Endothelial cell of umbilical vein (primary cell): Measurements from ENCODE around the gene INPP5J. TPM values are rescaled to one million over a fixed set of nuclear protein-coding genes. Genes with fewer than 3 reads are reported as not detected.

Source experiments
- BruUV-seq: library from RNA; stranded (reverse); fragments of 400-500 nt; replicated peaks from 2 replicates; lab custom pipeline; 2021; lab: Mats Ljungman, UMichigan
- CTCF ChIA-PET: fragments of 300-600, 350-600 bp; sonication (Branson Sonifier 250); formaldehyde crosslinking; loops from one replicate; lab custom pipeline; 2021; ENCODE audit warnings: antibody characterized with exemption, inconsistent platforms; lab: Charles Lee
- POLR2A ChIA-PET: fragments of 300-600, 350-600 bp; sonication (Branson Sonifier 250); formaldehyde crosslinking; loops from one replicate; lab custom pipeline; 2021; ENCODE audit warnings: antibody characterized with exemption, inconsistent platforms; lab: Charles Lee
- DNase-seq: peaks from one replicate; pipeline ENCODE4 v3.0.0-alpha.2; 2011; ENCODE audit warnings: low read depth, low spot score
- FAIRE-seq: peaks from 2 replicates; lab custom pipeline; 2011; peaks lifted over from hg19 to GRCh38; lab: Jason Lieb, UNC
- H2AFZ ChIP-seq: 2 replicates; pipeline ENCODE4 v1.6.0; 2012; ENCODE audit warnings: low read depth, low read length, control low read depth, inconsistent platforms
- H3K27ac ChIP-seq: 2 replicates; pipeline ENCODE4 v1.5.1; 2011; ENCODE audit warnings: low read depth, mild to moderate bottlenecking, control low read depth, low read length, moderate library complexity; ENCODE audit not compliant: insufficient read depth
- H3K27me3 ChIP-seq, 2 experiments: 2 replicates each; pipeline versions ENCODE4 v1.6.0 to v1.6.1; 2011; ENCODE audit warnings: low read length in 2 of 2, mixed read lengths in 1 of 2; ENCODE audit not compliant: control insufficient read depth in 2 of 2, insufficient read depth in 2 of 2
- H3K36me3 ChIP-seq, 2 experiments: 2 replicates in 1 of 2; 3 replicates in 1 of 2; pipeline ENCODE4 v1.5.1; 2011; ENCODE audit warnings: low read length in 2 of 2, mild to moderate bottlenecking in 1 of 2, moderate library complexity in 1 of 2; ENCODE audit not compliant: control insufficient read depth in 2 of 2, insufficient read depth in 2 of 2; ENCODE audit errors: extremely low read depth in 1 of 2
- H3K4me1 ChIP-seq: 3 replicates; pipeline ENCODE4 v1.5.1; 2011; ENCODE audit warnings: mild to moderate bottlenecking, low read length; ENCODE audit not compliant: control insufficient read depth, insufficient read depth; ENCODE audit errors: extremely low read depth
- H3K4me2 ChIP-seq: 2 replicates; pipeline ENCODE4 v1.6.1; 2011; ENCODE audit warnings: low read length, control low read depth, mixed read lengths; ENCODE audit not compliant: insufficient read depth
- H3K4me3 ChIP-seq, 3 experiments: fragments of 200-600 bp in 1 of 3; sonication (generic), shearing (Covaris generic) in 1 of 3; replicated peaks in 1 of 3; 2 replicates each; pipeline ENCODE4 v1.5.1; 2011 to 2016; ENCODE audit warnings: control low read depth in 3 of 3, low read length in 3 of 3, mild to moderate bottlenecking in 2 of 3, inconsistent platforms in 1 of 3, low read depth in 1 of 3, moderate library complexity in 1 of 3; ENCODE audit not compliant: insufficient read depth in 1 of 3
- H3K79me2 ChIP-seq: 2 replicates; pipeline ENCODE4 v1.6.0; 2012; ENCODE audit warnings: low read length, inconsistent platforms; ENCODE audit not compliant: control insufficient read depth, insufficient read depth
- H3K9ac ChIP-seq: replicated peaks from 2 replicates; pipeline ENCODE3; 2011; ENCODE audit warnings: low read length, control low read depth; ENCODE audit not compliant: insufficient read depth; ENCODE audit errors: extremely low read depth
- H3K9me1 ChIP-seq: replicated peaks from 3 replicates; pipeline ENCODE4 v1.6.0; 2011; ENCODE audit warnings: mild to moderate bottlenecking, low read length; ENCODE audit not compliant: control insufficient read depth, insufficient read depth; ENCODE audit errors: extremely low read depth
- H3K9me3 ChIP-seq: replicated peaks from 2 replicates; pipeline ENCODE4 v1.5.1; 2012; ENCODE audit warnings: low read length, inconsistent platforms; ENCODE audit not compliant: control insufficient read depth, insufficient read depth
- H4K20me1 ChIP-seq: replicated peaks from 2 replicates; pipeline ENCODE3; 2011; ENCODE audit warnings: mild to moderate bottlenecking, low read length; ENCODE audit not compliant: control insufficient read depth, insufficient read depth; ENCODE audit errors: extremely low read depth
- EZH2 ChIP-seq: IDR thresholded peaks from 2 replicates; pipeline ENCODE4 v1.6.1; 2012; ENCODE audit warnings: borderline replicate concordance, low read depth, mild to moderate bottlenecking, moderate library complexity, low read length, inconsistent platforms; ENCODE audit not compliant: severe bottlenecking
- FOS ChIP-seq: IDR thresholded peaks from 2 replicates; pipeline ENCODE4 v1.6.1; 2011; ENCODE audit warnings: mild to moderate bottlenecking, low read length, moderate library complexity, borderline replicate concordance; ENCODE audit not compliant: insufficient read depth
- GATA2 ChIP-seq: IDR thresholded peaks from 2 replicates; pipeline ENCODE4 v1.7.0; 2011; ENCODE audit warnings: low read depth, mild to moderate bottlenecking, moderate library complexity, mixed read lengths, low read length; ENCODE audit not compliant: insufficient read length, insufficient read depth
- JUN ChIP-seq: IDR thresholded peaks from 2 replicates; pipeline ENCODE4 v1.6.1; 2011; ENCODE audit warnings: borderline replicate concordance, low read depth; ENCODE audit not compliant: insufficient read length, insufficient read depth
- MYC ChIP-seq: IDR thresholded peaks from one replicate; pipeline ENCODE4 v1.6.1; 2011; ENCODE audit warnings: mild to moderate bottlenecking, low read depth, low read length
- POLR2A ChIP-seq: IDR thresholded peaks from 2 replicates; pipeline ENCODE4 v1.6.1; 2012; ENCODE audit warnings: low read depth, mild to moderate bottlenecking, control low read depth, low read length
- POLR2AphosphoS5 ChIP-seq: IDR thresholded peaks from 2 replicates; pipeline ENCODE4 v1.6.1; 2012; ENCODE audit warnings: low read depth, mild to moderate bottlenecking, control low read depth, low read length, moderate library complexity; ENCODE audit not compliant: insufficient read depth
- dilution Hi-C: fragments of 300-500 bp; cut with MboI; formaldehyde crosslinking; loops from one replicate; pipeline ENCODE4 v1.15.0; 2019; ENCODE audit warnings: low sequenced_read_pairs; ENCODE audit not compliant: extremely low pct_ligation_motif_present
- intact Hi-C: fragments of 100-400 bp; cut with micrococcal nuclease; formaldehyde crosslinking; loops from one replicate; pipeline ENCODE4 v1.10.0; 2022
- polyA plus RNA-seq, 4 experiments: library from polyadenylated mRNA; depleted of rRNA in 3 of 4; stranded (reverse) in 3 of 4; unstranded in 1 of 4; fragments of >200 nt; gene quantifications; 2 replicates each; pipeline versions ENCODE4 v1.2.1 to v1.2.3, GENCODE V29; 2011 to 2012; ENCODE audit warnings: missing spikeins in 1 of 4
- total RNA-seq: library from RNA; stranded (reverse); gene quantifications from 2 replicates; pipeline ENCODE4 v1.2.3, GENCODE V29; 2021
- TF ChIP-seq, protein P1 (sequence below), 2 donors: IDR thresholded peaks; 1 replicate in 1 of 2; 2 replicates in 1 of 2; pipeline ENCODE4 v1.5.1; 2011; ENCODE audit warnings: low read length in 2 of 2, mild to moderate bottlenecking in 2 of 2, moderate library complexity in 2 of 2, control low read depth in 1 of 2, inconsistent platforms in 1 of 2, low read depth in 1 of 2; ENCODE audit not compliant: insufficient read depth in 1 of 2; ENCODE audit errors: extremely low read depth in 1 of 2
- TF ChIP-seq, protein P2 (sequence below): IDR thresholded peaks from 2 replicates; pipeline ENCODE4 v1.6.1; 2011; ENCODE audit not compliant: insufficient read depth, insufficient read length

The INPP5J gene
- total and polyA plus RNA-seq, 2 donors (not counting 3 experiments of a cell fraction or from before 2014, with no cell fraction given), result 0.43 to 0.49 TPM

DNA sequence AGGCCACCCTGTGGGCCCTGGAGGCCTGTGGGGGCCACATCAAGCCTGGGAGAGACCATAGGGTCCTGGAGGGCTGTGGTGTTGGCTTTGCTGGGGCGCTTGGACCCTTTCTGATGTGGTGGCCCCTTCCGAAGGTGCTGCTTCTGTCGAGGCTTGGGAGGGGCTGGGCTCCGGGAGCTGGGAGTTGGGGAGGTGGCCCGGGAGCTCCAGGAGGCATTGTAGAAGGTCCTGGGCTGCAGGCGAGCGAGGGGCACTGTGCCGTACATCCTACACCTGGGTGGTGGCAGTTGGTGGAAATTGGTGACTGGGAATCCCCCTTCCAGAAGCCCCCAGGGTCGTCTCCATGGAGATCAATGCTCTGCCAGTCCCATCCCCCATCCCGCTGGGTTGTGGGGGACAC, 15.0 kb downstream of the INPP5J start:
- dilution Hi-C loops (no loop called here), intact Hi-C loops (no loop called here)
- Histone ChIP-seq H3K4me2 (no peak overlapping the region), H3K36me3 (no peaks in the 10 kb centered on the region), H2AFZ (no peak overlapping the region), H3K79me2 (no peaks in the 10 kb centered on the region), H3K4me1 (no peaks in the 10 kb centered on the region), H3K27me3 (no peaks in the 10 kb centered on the region), H3K27ac (no peak overlapping the region), H3K9me1 (no peaks in the 10 kb centered on the region), H3K4me3 (no peak overlapping the region), H3K9ac (no peak overlapping the region), H4K20me1 (no peaks in the 10 kb centered on the region), H3K9me3 (no peaks in the 10 kb centered on the region)
- POLR2A ChIA-PET, result no interaction called here
- TF ChIP-seq, protein P1, sequence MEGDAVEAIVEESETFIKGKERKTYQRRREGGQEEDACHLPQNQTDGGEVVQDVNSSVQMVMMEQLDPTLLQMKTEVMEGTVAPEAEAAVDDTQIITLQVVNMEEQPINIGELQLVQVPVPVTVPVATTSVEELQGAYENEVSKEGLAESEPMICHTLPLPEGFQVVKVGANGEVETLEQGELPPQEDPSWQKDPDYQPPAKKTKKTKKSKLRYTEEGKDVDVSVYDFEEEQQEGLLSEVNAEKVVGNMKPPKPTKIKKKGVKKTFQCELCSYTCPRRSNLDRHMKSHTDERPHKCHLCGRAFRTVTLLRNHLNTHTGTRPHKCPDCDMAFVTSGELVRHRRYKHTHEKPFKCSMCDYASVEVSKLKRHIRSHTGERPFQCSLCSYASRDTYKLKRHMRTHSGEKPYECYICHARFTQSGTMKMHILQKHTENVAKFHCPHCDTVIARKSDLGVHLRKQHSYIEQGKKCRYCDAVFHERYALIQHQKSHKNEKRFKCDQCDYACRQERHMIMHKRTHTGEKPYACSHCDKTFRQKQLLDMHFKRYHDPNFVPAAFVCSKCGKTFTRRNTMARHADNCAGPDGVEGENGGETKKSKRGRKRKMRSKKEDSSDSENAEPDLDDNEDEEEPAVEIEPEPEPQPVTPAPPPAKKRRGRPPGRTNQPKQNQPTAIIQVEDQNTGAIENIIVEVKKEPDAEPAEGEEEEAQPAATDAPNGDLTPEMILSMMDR (IDR thresholded peaks at IDR 0.05; ENCODE audit: extremely low read depth in 1 of 2, insufficient read depth in 1 of 2, low read depth in 1 of 2, low read length in 2 of 2), result no peak
- TF ChIP-seq, protein P2, sequence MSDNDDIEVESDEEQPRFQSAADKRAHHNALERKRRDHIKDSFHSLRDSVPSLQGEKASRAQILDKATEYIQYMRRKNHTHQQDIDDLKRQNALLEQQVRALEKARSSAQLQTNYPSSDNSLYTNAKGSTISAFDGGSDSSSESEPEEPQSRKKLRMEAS, result no peak
- TF ChIP-seq GATA2 (no peak), EZH2 (no peak), FOS (no peak), JUN (no peak), POLR2AphosphoS5 (no peak), MYC (no peak), POLR2A (no peak)
- BruUV-seq, result no TSS peak
- CTCF ChIA-PET, result interaction anchor here (1.4 to 3.4 kb wide), 2 partner anchors 30 kb away, joined by 4 to 16 read pairs; partner anchors contain the start of gene SELENOM
- FAIRE-seq (no peak), DNase-seq (no peak)
